ENCODE data around the gene PPFIA3.

DNA sequence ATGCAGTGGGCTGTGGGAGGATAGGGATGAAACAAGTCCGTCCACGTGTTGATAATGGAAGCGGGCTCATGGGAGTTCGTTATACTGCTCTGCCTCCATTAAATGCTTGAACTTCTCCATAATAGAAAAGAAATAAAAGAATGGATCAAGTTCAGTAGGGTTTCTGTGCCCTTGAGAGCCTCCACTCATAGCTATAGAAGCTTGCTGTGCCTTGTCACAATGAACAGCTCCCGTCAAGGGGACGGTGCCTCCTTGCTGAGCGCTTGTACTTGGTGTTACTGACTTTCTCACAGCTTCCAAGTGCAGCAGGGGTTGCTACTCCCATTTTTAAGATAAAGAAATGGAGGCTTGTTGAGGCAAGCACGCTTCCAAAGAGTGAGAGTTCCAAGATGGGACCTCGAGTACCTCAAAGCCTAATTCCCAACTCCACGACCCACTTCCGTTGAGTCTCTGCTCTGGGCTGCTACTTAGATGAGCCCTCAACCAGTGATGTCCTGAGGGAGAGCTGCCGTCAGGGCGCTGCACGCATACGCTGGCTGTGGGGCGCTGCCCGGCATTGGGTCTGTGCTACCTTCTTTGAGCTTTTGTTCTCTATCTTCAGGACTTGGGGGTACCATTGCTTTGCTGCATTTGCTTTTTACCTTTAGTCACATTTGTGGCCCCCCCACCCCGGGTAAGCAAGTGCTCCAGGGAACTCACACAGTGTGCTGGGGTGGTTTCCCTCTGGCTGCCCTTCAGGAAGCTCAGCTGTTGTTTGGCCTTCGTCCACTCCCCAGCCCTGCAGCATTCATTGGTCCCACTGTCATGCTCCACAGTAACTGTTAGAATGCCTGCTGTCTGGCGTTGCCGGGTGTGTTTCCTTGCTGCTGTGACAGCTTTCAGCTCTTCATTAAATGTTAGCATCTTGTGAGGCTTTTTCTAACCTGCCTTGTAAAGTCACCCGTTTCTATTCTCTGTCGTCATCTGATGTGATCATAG is 24.6 kb upstream of the PPFIA3 start:
- TF ChIP-seq EZH2phosphoT487 (IDR thresholded peaks at IDR 0.05; ENCODE audit: low read depth, severe bottlenecking, unreplicated experiment) (no peak), EZH2 (IDR thresholded peaks at IDR 0.05; ENCODE audit: borderline replicate concordance) (no peak)
- TF ChIP-seq, protein P1, sequence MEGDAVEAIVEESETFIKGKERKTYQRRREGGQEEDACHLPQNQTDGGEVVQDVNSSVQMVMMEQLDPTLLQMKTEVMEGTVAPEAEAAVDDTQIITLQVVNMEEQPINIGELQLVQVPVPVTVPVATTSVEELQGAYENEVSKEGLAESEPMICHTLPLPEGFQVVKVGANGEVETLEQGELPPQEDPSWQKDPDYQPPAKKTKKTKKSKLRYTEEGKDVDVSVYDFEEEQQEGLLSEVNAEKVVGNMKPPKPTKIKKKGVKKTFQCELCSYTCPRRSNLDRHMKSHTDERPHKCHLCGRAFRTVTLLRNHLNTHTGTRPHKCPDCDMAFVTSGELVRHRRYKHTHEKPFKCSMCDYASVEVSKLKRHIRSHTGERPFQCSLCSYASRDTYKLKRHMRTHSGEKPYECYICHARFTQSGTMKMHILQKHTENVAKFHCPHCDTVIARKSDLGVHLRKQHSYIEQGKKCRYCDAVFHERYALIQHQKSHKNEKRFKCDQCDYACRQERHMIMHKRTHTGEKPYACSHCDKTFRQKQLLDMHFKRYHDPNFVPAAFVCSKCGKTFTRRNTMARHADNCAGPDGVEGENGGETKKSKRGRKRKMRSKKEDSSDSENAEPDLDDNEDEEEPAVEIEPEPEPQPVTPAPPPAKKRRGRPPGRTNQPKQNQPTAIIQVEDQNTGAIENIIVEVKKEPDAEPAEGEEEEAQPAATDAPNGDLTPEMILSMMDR (IDR thresholded peaks at IDR 0.05; ENCODE audit: poor library complexity): no peak
